SK-N-SH (cell line): ENCODE measurements around the gene CRABP1. TPM values are rescaled to one million over a fixed set of nuclear protein-coding genes. Genes with fewer than 3 reads are reported as not detected.

ENCODE experiments used
- CTCF ChIA-PET: fragments of 300-600, 350-600 bp; formaldehyde crosslinking; extraction: SDS; loops from one replicate; lab custom pipeline; 2021; lab: Yijun Ruan, JAX
- POLR2A ChIA-PET: fragments of 350-600 bp; sonication (Branson Sonifier 250); formaldehyde crosslinking; extraction: SDS; loops from one replicate; lab custom pipeline; 2020; ENCODE audit warnings: antibody characterized with exemption, inconsistent platforms; lab: Yijun Ruan, JAX
- DNase-seq: peaks from one replicate; pipeline ENCODE4 v3.0.0; 2012
- H2AFZ ChIP-seq: fragments of 200-600 bp; sonication (generic); 2 replicates; pipeline ENCODE4 v1.8.1; 2016; ENCODE audit warnings: antibody characterized with exemption, mild to moderate bottlenecking, low read depth
- H3F3A ChIP-seq: fragments of 200-600 bp; sonication (generic); replicated peaks from 2 replicates; pipeline ENCODE3; 2016; ENCODE audit warnings: antibody characterized with exemption, mild to moderate bottlenecking; ENCODE audit not compliant: insufficient read depth
- H3K27ac ChIP-seq, 2 experiments: fragments of 200-500 bp in 1 of 2; fragments of 200-600 bp in 1 of 2; sonication (Bioruptor generic) in 1 of 2; sonication (generic), shearing (Covaris generic) in 1 of 2; 2 replicates each; pipeline versions ENCODE4 v1.5.1 to v1.6.1; 2014 to 2016; ENCODE audit warnings: low read depth in 2 of 2, inconsistent platforms in 1 of 2, low read length in 1 of 2, mild to moderate bottlenecking in 1 of 2, mixed read lengths in 1 of 2
- H3K27me3 ChIP-seq: fragments of 200-600 bp; sonication (generic), shearing (Covaris generic); 2 replicates; pipeline ENCODE4 v1.6.1; 2016; ENCODE audit warnings: mixed run types; ENCODE audit not compliant: insufficient read depth
- H3K36me3 ChIP-seq, 2 experiments: fragments of 200-500 bp in 1 of 2; fragments of 200-600 bp in 1 of 2; sonication (Bioruptor generic) in 1 of 2; sonication (generic) in 1 of 2; replicated peaks in 1 of 2; 2 replicates each; pipeline versions ENCODE3 to v1.5.1; 2014 to 2016; ENCODE audit warnings: low read length in 1 of 2, mild to moderate bottlenecking in 1 of 2; ENCODE audit not compliant: insufficient read depth in 2 of 2, control insufficient read depth in 1 of 2
- H3K4me1 ChIP-seq, 2 experiments: fragments of 200-500 bp in 1 of 2; fragments of 200-600 bp in 1 of 2; sonication (Bioruptor generic) in 1 of 2; sonication (generic), shearing (Covaris generic) in 1 of 2; 2 replicates each; pipeline versions ENCODE4 v1.5.1 to v1.6.1; 2014 to 2016; ENCODE audit warnings: low read depth in 1 of 2, low read length in 1 of 2, mixed run types in 1 of 2; ENCODE audit not compliant: insufficient read depth in 2 of 2, control insufficient read depth in 1 of 2
- H3K4me2 ChIP-seq: fragments of 200-600 bp; sonication (generic), shearing (Covaris generic); 2 replicates; pipeline ENCODE4 v1.6.1; 2017; ENCODE audit warnings: mixed run types
- H3K4me3 ChIP-seq, 2 experiments: fragments of 200-500 bp in 1 of 2; fragments of 200-600 bp in 1 of 2; sonication (Bioruptor generic) in 1 of 2; sonication (generic), shearing (Covaris generic) in 1 of 2; 2 replicates each; pipeline versions ENCODE4 v1.5.1 to v1.8.1; 2014 to 2016; ENCODE audit warnings: low read depth in 2 of 2, inconsistent platforms in 1 of 2, low read length in 1 of 2, mild to moderate bottlenecking in 1 of 2, mixed read lengths in 1 of 2, moderate library complexity in 1 of 2
- H3K79me2 ChIP-seq: fragments of 200-600 bp; sonication (generic); 2 replicates; pipeline ENCODE4 v1.8.1; 2017; ENCODE audit warnings: mild to moderate bottlenecking; ENCODE audit not compliant: insufficient read depth
- H3K9ac ChIP-seq: fragments of 200-600 bp; sonication (generic); 2 replicates; pipeline ENCODE4 v1.6.1; 2017; ENCODE audit warnings: mixed run types
- H3K9me2 ChIP-seq: fragments of 200-600 bp; sonication (generic); 2 replicates; pipeline ENCODE4 v1.6.1; 2017; ENCODE audit warnings: mixed run types
- H3K9me3 ChIP-seq: fragments of 200-600 bp; sonication (generic); 2 replicates; pipeline ENCODE4 v1.6.1; 2017; ENCODE audit warnings: mixed run types, mild to moderate bottlenecking, moderate library complexity
- H4K20me1 ChIP-seq: fragments of 200-600 bp; sonication (generic); 2 replicates; pipeline ENCODE4 v1.6.1; 2017; ENCODE audit warnings: mild to moderate bottlenecking, mixed run types; ENCODE audit not compliant: insufficient read depth
- CHD2 ChIP-seq: fragments of 150-350 bp; IDR thresholded peaks from 2 replicates; pipeline ENCODE4 v1.6.1; 2018; ENCODE audit warnings: low read length; ENCODE audit not compliant: partially characterized antibody
- EP300 ChIP-seq, 2 experiments: IDR thresholded peaks; 2 replicates each; pipeline versions ENCODE4 v1.4.0 to v1.6.1; 2012; ENCODE audit warnings: borderline replicate concordance in 1 of 2, low read depth in 1 of 2, low read length in 1 of 2
- EZH2phosphoT487 ChIP-seq: fragments of 200-600 bp; sonication (generic); IDR thresholded peaks from 2 replicates; pipeline ENCODE4 v1.6.1; 2017; ENCODE audit warnings: low read depth, mixed run types, mild to moderate bottlenecking, antibody characterized with exemption, moderate library complexity, borderline replicate concordance
- FOXM1 ChIP-seq: IDR thresholded peaks from 2 replicates; pipeline ENCODE4 v1.4.0; 2012; ENCODE audit warnings: low read depth, mild to moderate bottlenecking
- MXI1 ChIP-seq: IDR thresholded peaks from 2 replicates; pipeline ENCODE4 v1.6.1; 2012; ENCODE audit warnings: mild to moderate bottlenecking, low read depth, low read length, improper control_type of control experiment
- NFIC ChIP-seq: IDR thresholded peaks from 2 replicates; pipeline ENCODE4 v1.4.0; 2012; ENCODE audit warnings: borderline replicate concordance
- NRF1 ChIP-seq: IDR thresholded peaks from 2 replicates; pipeline ENCODE4 v1.6.1; 2012; ENCODE audit warnings: low read depth, mild to moderate bottlenecking, low read length
- SIN3A ChIP-seq: IDR thresholded peaks from 2 replicates; pipeline ENCODE4 v1.6.1; 2012; ENCODE audit warnings: low read depth, mild to moderate bottlenecking, low read length, moderate library complexity, borderline replicate concordance
- TAF1 ChIP-seq: IDR thresholded peaks from 2 replicates; pipeline ENCODE4 v1.6.1; 2012; ENCODE audit warnings: low read depth, mild to moderate bottlenecking, low read length, moderate library complexity, borderline replicate concordance
- WGBS: methylation state at CpG from one replicate; pipeline ENCODE4 v1.1.6; 2017; ENCODE audit warnings: low lambda C conversion rate; 5-methylcytosine and 5-hydroxymethylcytosine counted together
- polyA plus RNA-seq, 3 experiments: library from polyadenylated mRNA; depleted of rRNA; stranded (reverse); fragments of >200 nt; gene quantifications; 2 replicates each; pipeline ENCODE4 v1.2.3, GENCODE V29; 2012
- TF ChIP-seq, protein P1 (sequence below): IDR thresholded peaks from 2 replicates; pipeline ENCODE4 v1.4.0; 2012; ENCODE audit warnings: low read depth
- TF ChIP-seq, protein P2 (sequence below): IDR thresholded peaks from 2 replicates; pipeline ENCODE4; 2012
- TF ChIP-seq, protein P3 (sequence below): fragments of 150-350 bp; IDR thresholded peaks from 2 replicates; pipeline ENCODE4 v1.6.1; 2016; ENCODE audit warnings: mild to moderate bottlenecking, low read depth, low read length
- TF ChIP-seq, protein P4 (sequence below): IDR thresholded peaks from 2 replicates; pipeline ENCODE4 v1.4.0; 2012; ENCODE audit warnings: low read depth, borderline replicate concordance

Gene CRABP1
- polyA plus RNA-seq, 1 of the 3 experiments (the other 2 are of a cell fraction), result 1.0 TPM

DNA sequence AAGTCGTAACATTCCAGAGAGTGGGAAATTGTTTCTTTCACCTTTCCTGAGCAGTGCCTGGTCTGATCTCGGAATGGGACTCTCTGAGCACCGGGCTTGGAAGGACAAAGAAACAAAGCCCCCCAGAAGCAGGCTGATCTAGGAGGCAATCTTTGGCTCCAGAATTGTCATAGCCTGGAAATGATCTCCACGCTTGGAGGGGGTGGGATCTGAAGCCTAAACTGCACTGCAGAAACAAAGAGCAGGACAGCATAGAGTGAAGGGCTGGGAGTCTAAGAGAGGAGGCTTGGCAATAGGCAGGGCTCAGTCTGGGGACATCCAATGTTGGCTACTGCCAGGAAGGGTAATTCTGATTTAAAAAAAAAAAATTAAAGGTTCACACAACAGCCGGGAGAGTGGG, 1.9 kb downstream of the CRABP1 start:
- peaks cover 35% of the 10 kb centered on the region; the same call in 1 of the 2 replicates for H3K27me3 ChIP-seq
- no peak for TF ChIP-seq CHD2
- TF ChIP-seq FOXM1, result no peak
- no peak for TF ChIP-seq TAF1
- no peak for TF ChIP-seq EZH2phosphoT487
- TF ChIP-seq, protein P1, sequence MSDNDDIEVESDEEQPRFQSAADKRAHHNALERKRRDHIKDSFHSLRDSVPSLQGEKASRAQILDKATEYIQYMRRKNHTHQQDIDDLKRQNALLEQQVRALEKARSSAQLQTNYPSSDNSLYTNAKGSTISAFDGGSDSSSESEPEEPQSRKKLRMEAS, result no peak
- no peak for TF ChIP-seq EP300 (IDR thresholded peaks at IDR 0.05; ENCODE audit: borderline replicate concordance in 1 of 2, low read depth in 1 of 2, low read length in 1 of 2)
- no peak for TF ChIP-seq SIN3A
- TF ChIP-seq, protein P2, sequence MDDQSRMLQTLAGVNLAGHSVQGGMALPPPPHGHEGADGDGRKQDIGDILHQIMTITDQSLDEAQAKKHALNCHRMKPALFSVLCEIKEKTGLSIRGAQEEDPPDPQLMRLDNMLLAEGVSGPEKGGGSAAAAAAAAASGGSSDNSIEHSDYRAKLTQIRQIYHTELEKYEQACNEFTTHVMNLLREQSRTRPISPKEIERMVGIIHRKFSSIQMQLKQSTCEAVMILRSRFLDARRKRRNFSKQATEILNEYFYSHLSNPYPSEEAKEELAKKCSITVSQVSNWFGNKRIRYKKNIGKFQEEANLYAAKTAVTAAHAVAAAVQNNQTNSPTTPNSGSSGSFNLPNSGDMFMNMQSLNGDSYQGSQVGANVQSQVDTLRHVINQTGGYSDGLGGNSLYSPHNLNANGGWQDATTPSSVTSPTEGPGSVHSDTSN, result no peak
- no peak for TF ChIP-seq NFIC
- TF ChIP-seq, protein P3, sequence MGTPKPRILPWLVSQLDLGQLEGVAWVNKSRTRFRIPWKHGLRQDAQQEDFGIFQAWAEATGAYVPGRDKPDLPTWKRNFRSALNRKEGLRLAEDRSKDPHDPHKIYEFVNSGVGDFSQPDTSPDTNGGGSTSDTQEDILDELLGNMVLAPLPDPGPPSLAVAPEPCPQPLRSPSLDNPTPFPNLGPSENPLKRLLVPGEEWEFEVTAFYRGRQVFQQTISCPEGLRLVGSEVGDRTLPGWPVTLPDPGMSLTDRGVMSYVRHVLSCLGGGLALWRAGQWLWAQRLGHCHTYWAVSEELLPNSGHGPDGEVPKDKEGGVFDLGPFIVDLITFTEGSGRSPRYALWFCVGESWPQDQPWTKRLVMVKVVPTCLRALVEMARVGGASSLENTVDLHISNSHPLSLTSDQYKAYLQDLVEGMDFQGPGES, result no peak
- TF ChIP-seq, protein P4, sequence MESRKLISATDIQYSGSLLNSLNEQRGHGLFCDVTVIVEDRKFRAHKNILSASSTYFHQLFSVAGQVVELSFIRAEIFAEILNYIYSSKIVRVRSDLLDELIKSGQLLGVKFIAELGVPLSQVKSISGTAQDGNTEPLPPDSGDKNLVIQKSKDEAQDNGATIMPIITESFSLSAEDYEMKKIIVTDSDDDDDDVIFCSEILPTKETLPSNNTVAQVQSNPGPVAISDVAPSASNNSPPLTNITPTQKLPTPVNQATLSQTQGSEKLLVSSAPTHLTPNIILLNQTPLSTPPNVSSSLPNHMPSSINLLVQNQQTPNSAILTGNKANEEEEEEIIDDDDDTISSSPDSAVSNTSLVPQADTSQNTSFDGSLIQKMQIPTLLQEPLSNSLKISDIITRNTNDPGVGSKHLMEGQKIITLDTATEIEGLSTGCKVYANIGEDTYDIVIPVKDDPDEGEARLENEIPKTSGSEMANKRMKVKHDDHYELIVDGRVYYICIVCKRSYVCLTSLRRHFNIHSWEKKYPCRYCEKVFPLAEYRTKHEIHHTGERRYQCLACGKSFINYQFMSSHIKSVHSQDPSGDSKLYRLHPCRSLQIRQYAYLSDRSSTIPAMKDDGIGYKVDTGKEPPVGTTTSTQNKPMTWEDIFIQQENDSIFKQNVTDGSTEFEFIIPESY, result no peak
- TF ChIP-seq MXI1, result no peak
- TF ChIP-seq NRF1, result no peak
- CTCF ChIA-PET, result interaction anchor here (1.2 to 1.6 kb wide), 2 partner anchors 33 to 81 kb away, joined by 3 to 5 read pairs; no protein-coding TSS in a partner anchor

More for the DNA sequence above, 1.9 kb downstream of the CRABP1 start:
- Histone ChIP-seq H3K4me2 (no peak overlapping the region), H3F3A (no peaks in the 10 kb centered on the region), H3K9me3 (no peaks in the 10 kb centered on the region), H3K27ac (no peak overlapping the region), H2AFZ (no peak overlapping the region), H3K9ac (no peak overlapping the region), H3K4me1 (peaks cover 0 to 9% of the 10 kb centered on the region in 2 experiments; a peak in 1 of 4 replicates), H4K20me1 (no peaks in the 10 kb centered on the region), H3K9me2 (no peaks in the 10 kb centered on the region), H3K79me2 (no peaks in the 10 kb centered on the region), H3K4me3 (no peak overlapping the region), H3K36me3 (no peaks in the 10 kb centered on the region)
- DNase-seq, result no peak
- POLR2A ChIA-PET, result no interaction called here
- 66% methylated on average over 5 of the region's 5 CpGs for WGBS
